IMR-90 (cell line): ENCODE data around the gene ENO3. TPM values are rescaled to one million over a fixed set of nuclear protein-coding genes. Genes with fewer than 3 reads are reported as not detected.

Source experiments
- ATAC-seq: fragments of 200-7000 bp; cut with Tn5 transposase; 2 replicates; pipeline ENCODE4 v1.9.1; 2020; ENCODE audit warnings: low read depth, mild to moderate bottlenecking, moderate library complexity
- BruUV-seq: library from RNA; stranded (reverse); fragments of 400-500 nt; replicated peaks from 2 replicates; lab custom pipeline; 2021; lab: Mats Ljungman, UMichigan
- CTCF ChIA-PET: fragments of 300-600 bp; formaldehyde crosslinking; extraction: SDS; loops from one replicate; lab custom pipeline; 2021; ENCODE audit warnings: antibody characterized with exemption; lab: Yijun Ruan, JAX
- POLR2A ChIA-PET: fragments of 300-600 bp; sonication (Branson Sonifier 250); formaldehyde crosslinking; loops from one replicate; lab custom pipeline; 2022; ENCODE audit warnings: antibody characterized with exemption; ENCODE audit not compliant: unreplicated experiment; lab: Charles Lee
- DNase-seq: peaks from one replicate; pipeline ENCODE4 v3.0.0; 2013
- H2AFZ ChIP-seq: replicated peaks from 2 replicates; pipeline ENCODE3; 2013; ENCODE audit warnings: low read length, mild to moderate bottlenecking; ENCODE audit not compliant: poor library complexity
- H2AK5ac ChIP-seq: 2 replicates; pipeline ENCODE4 v1.6.1; 2013; ENCODE audit warnings: low read depth, low read length, inconsistent platforms
- H2AK9ac ChIP-seq: replicated peaks from 2 replicates; pipeline ENCODE3; 2013; ENCODE audit warnings: mild to moderate bottlenecking, low read depth, low read length, moderate library complexity; ENCODE audit not compliant: poor library complexity
- H2BK120ac ChIP-seq: 2 replicates; pipeline ENCODE4 v1.6.1; 2013; ENCODE audit warnings: low read depth, low read length, inconsistent platforms
- H2BK15ac ChIP-seq: 3 replicates; pipeline ENCODE4 v1.6.1; 2013; ENCODE audit warnings: low read depth, low read length, inconsistent platforms
- H2BK20ac ChIP-seq: 2 replicates; pipeline ENCODE4 v1.6.1; 2013; ENCODE audit warnings: low read depth, mild to moderate bottlenecking, inconsistent platforms, low read length, moderate library complexity
- H2BK5ac ChIP-seq: 2 replicates; pipeline ENCODE4 v1.6.1; 2013; ENCODE audit warnings: mild to moderate bottlenecking, low read depth, low read length, inconsistent platforms; ENCODE audit not compliant: poor library complexity, severe bottlenecking
- H3K14ac ChIP-seq: replicated peaks from 2 replicates; pipeline ENCODE4 v1.6.1; 2013; ENCODE audit warnings: low read depth, low read length, inconsistent platforms
- H3K18ac ChIP-seq: 2 replicates; pipeline ENCODE4 v1.6.1; 2013; ENCODE audit warnings: low read depth, low read length, control low read depth
- H3K23ac ChIP-seq: 2 replicates; pipeline ENCODE4 v1.6.1; 2013; ENCODE audit warnings: low read depth, low read length, inconsistent platforms
- H3K27ac ChIP-seq: 2 replicates; pipeline ENCODE4 v1.5.1; 2013; ENCODE audit warnings: mild to moderate bottlenecking, control low read depth, low read length; ENCODE audit not compliant: insufficient read depth
- H3K27me3 ChIP-seq: 2 replicates; pipeline ENCODE4 v1.6.1; 2013; ENCODE audit warnings: low read length; ENCODE audit not compliant: control insufficient read depth, insufficient read depth
- H3K36me3 ChIP-seq: 2 replicates; pipeline ENCODE4 v1.6.1; 2013; ENCODE audit warnings: low read length, mixed read lengths; ENCODE audit not compliant: control insufficient read depth, insufficient read depth
- H3K4ac ChIP-seq: 2 replicates; pipeline ENCODE4 v1.6.1; 2013; ENCODE audit warnings: low read depth, low read length, inconsistent platforms
- H3K4me1 ChIP-seq: 2 replicates; pipeline ENCODE4 v1.6.1; 2013; ENCODE audit warnings: low read length, mixed read lengths; ENCODE audit not compliant: control insufficient read depth, insufficient read depth
- H3K4me2 ChIP-seq: 2 replicates; pipeline ENCODE4 v1.6.1; 2013; ENCODE audit warnings: low read depth, mild to moderate bottlenecking, control low read depth, low read length, moderate library complexity
- H3K4me3 ChIP-seq: 2 replicates; pipeline ENCODE4 v1.5.1; 2013; ENCODE audit warnings: low read depth, mild to moderate bottlenecking, control low read depth, low read length, moderate library complexity; ENCODE audit not compliant: insufficient read depth
- H3K56ac ChIP-seq: 2 replicates; pipeline ENCODE4 v1.6.1; 2013; ENCODE audit warnings: low read length, inconsistent platforms; ENCODE audit not compliant: insufficient read depth; ENCODE audit errors: extremely low read depth
- H3K79me1 ChIP-seq, 2 experiments: 2 replicates each; pipeline ENCODE4 v1.6.1; 2013; ENCODE audit warnings: low read length in 2 of 2, inconsistent platforms in 1 of 2, low read depth in 1 of 2
- H3K9ac ChIP-seq: 2 replicates; pipeline ENCODE4 v1.6.1; 2013; ENCODE audit warnings: low read depth, low read length, control low read depth
- H3K9me1 ChIP-seq: 2 replicates; pipeline ENCODE4 v1.6.1; 2013; ENCODE audit warnings: low read length, inconsistent platforms; ENCODE audit not compliant: insufficient read depth
- H3K9me3 ChIP-seq: 2 replicates; pipeline ENCODE4 v1.6.1; 2013; ENCODE audit warnings: low read length; ENCODE audit not compliant: control insufficient read depth, insufficient read depth
- H4K20me1 ChIP-seq: 2 replicates; pipeline ENCODE4 v1.6.1; 2013; ENCODE audit warnings: low read length, inconsistent platforms; ENCODE audit not compliant: insufficient read depth
- H4K5ac ChIP-seq: 2 replicates; pipeline ENCODE4 v1.6.1; 2013; ENCODE audit warnings: mild to moderate bottlenecking, low read depth, low read length, control low read depth
- H4K8ac ChIP-seq, 2 experiments: 2 replicates each; pipeline ENCODE4 v1.6.1; 2013; ENCODE audit warnings: low read depth in 2 of 2, low read length in 2 of 2, control low read depth in 1 of 2, inconsistent platforms in 1 of 2
- H4K91ac ChIP-seq: 2 replicates; pipeline ENCODE4 v1.6.1; 2013; ENCODE audit warnings: low read depth, low read length, inconsistent platforms; ENCODE audit not compliant: insufficient read depth
- BHLHE40 ChIP-seq: fragments of 150-350 bp; IDR thresholded peaks from 2 replicates; pipeline ENCODE4 v1.6.1; 2016; ENCODE audit warnings: mild to moderate bottlenecking, low read depth, low read length
- CEBPB ChIP-seq: IDR thresholded peaks from 2 replicates; pipeline ENCODE4 v1.6.1; 2012; ENCODE audit warnings: low read depth, low read length, improper control_type of control experiment
- CHD1 ChIP-seq: IDR thresholded peaks from 2 replicates; pipeline ENCODE4 v1.6.1; 2012; ENCODE audit warnings: low read depth, low read length, improper control_type of control experiment
- ELK1 ChIP-seq: fragments of 150-350 bp; IDR thresholded peaks from 2 replicates; pipeline ENCODE4 v1.6.1; 2016; ENCODE audit warnings: low read depth, mild to moderate bottlenecking, low read length, moderate library complexity, borderline replicate concordance
- MAZ ChIP-seq: IDR thresholded peaks from 2 replicates; pipeline ENCODE4 v1.6.1; 2012; ENCODE audit warnings: low read depth, mild to moderate bottlenecking, low read length, improper control_type of control experiment, moderate library complexity, borderline replicate concordance
- MXI1 ChIP-seq: IDR thresholded peaks from 2 replicates; pipeline ENCODE4 v1.6.1; 2012; ENCODE audit warnings: low read depth, mild to moderate bottlenecking, low read length, moderate library complexity, borderline replicate concordance
- RAD21 ChIP-seq: IDR thresholded peaks from 2 replicates; pipeline ENCODE4 v1.6.1; 2012; ENCODE audit warnings: low read length, improper control_type of control experiment
- RFX5 ChIP-seq: IDR thresholded peaks from 2 replicates; pipeline ENCODE4 v1.8.0; 2012; ENCODE audit warnings: low read depth, mild to moderate bottlenecking, low read length, moderate library complexity
- USF2 ChIP-seq: fragments of 150-350 bp; IDR thresholded peaks from 2 replicates; pipeline ENCODE4 v1.6.1; 2017; ENCODE audit warnings: mild to moderate bottlenecking, antibody characterized with exemption, low read length, low read depth
- WGBS, 2 experiments: methylation state at CpG; one replicate each; pipeline versions ENCODE4 v1.1.5 to v1.1.7; 2013; ENCODE audit warnings: missing lambda C conversion rate in 2 of 2; ENCODE audit not compliant: insufficient read length in 1 of 2; ENCODE audit errors: extremely low coverage in 2 of 2; 5-methylcytosine and 5-hydroxymethylcytosine counted together
- dilution Hi-C: fragments of 300-500 bp; cut with HindIII; formaldehyde crosslinking; loops from one replicate; pipeline ENCODE4 v1.14.3; 2018; ENCODE audit warnings: low sequenced_read_pairs; ENCODE audit not compliant: unreplicated experiment
- in situ Hi-C: fragments of 300-500 bp; cut with MboI; formaldehyde crosslinking; loops from 3 replicates; pipeline ENCODE4 v1.14.3; 2019; ENCODE audit warnings: low sequenced_read_pairs, inconsistent platforms, mixed read lengths
- intact Hi-C: fragments of 100-400 bp; cut with micrococcal nuclease; formaldehyde crosslinking; loops from 2 replicates; pipeline ENCODE4 v1.10.0; 2022
- polyA plus RNA-seq, 3 experiments: library from polyadenylated mRNA; depleted of rRNA; stranded (reverse); fragments of >200 nt; gene quantifications; 2 replicates each; pipeline ENCODE4 v1.2.3, GENCODE V29; 2012; ENCODE audit warnings: low replicate concordance in 1 of 3
- total RNA-seq: library from RNA; depleted of rRNA; stranded (reverse); fragments of >200 nt; gene quantifications from 2 replicates; pipeline ENCODE4 v1.2.3, GENCODE V29; 2012
- TF ChIP-seq, protein P1 (sequence below): conservative IDR thresholded peaks from 2 replicates; pipeline ENCODE4 v1.5.1; 2012; ENCODE audit warnings: mild to moderate bottlenecking, low read depth, low read length, improper control_type of control experiment

ENO3 gene
- total and polyA plus RNA-seq, 2 of the 4 experiments (the other 2 are of a cell fraction): 1.4 to 5.1 TPM

DNA sequence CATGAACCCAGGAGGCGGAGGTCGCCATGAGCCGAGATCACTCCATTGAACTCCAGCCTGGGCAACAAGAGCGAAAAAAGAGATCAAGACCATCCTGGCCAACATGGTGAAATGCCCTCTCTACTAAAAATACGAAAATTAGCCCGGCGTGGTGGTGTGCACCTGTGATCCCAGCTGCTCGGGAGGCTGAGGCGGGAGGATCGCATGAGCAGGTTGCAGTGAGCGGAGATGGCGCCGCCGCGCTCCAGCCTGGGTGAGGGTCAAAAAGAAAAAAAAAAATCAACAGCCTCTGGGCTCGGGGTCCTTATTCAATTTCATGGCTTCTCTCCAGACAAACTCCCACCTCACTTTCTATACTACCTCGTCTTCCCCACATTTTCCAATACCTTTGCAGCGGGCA, 22.0 kb upstream of the ENO3 start:
- intact Hi-C loops: no loop called here
- H3K23ac ChIP-seq: no peak overlapping the region
- in situ Hi-C loops: no loop called here
- H4K20me1 ChIP-seq: no peaks in the 10 kb centered on the region
- 95 to 100% methylated on average over 1 to 7 of the region's 18 CpGs for WGBS, 2 experiments
- ChIA-PET CTCF (no interaction called here), POLR2A (no interaction called here)
- no peak overlapping the region for H2BK120ac ChIP-seq
- H2BK20ac ChIP-seq: no peak overlapping the region
- H3K4me1 ChIP-seq: no peaks in the 10 kb centered on the region; the same call in 1 of the 2 replicates
- H2BK5ac ChIP-seq: no peak overlapping the region
- no peak overlapping the region for H3K56ac ChIP-seq
- no peak overlapping the region for H2BK15ac ChIP-seq
- H4K8ac ChIP-seq: no peak overlapping the region
- H3K14ac ChIP-seq: no peak overlapping the region
- peaks cover 5% of the 10 kb centered on the region; the same call in 1 of the 2 replicates for H3K9me1 ChIP-seq
- no peak overlapping the region for H3K4ac ChIP-seq
- no TSS peak for BruUV-seq
- H3K9ac ChIP-seq: no peak overlapping the region
- no peak overlapping the region for H2AK9ac ChIP-seq
- dilution Hi-C loops: no loop called here
- no peak overlapping the region for H4K91ac ChIP-seq
- TF ChIP-seq CHD1 (no peak), MAZ (no peak), MXI1 (no peak), RFX5 (no peak), BHLHE40 (no peak), USF2 (no peak), ELK1 (no peak), RAD21 (no peak), CEBPB (no peak)
- TF ChIP-seq, protein P1, sequence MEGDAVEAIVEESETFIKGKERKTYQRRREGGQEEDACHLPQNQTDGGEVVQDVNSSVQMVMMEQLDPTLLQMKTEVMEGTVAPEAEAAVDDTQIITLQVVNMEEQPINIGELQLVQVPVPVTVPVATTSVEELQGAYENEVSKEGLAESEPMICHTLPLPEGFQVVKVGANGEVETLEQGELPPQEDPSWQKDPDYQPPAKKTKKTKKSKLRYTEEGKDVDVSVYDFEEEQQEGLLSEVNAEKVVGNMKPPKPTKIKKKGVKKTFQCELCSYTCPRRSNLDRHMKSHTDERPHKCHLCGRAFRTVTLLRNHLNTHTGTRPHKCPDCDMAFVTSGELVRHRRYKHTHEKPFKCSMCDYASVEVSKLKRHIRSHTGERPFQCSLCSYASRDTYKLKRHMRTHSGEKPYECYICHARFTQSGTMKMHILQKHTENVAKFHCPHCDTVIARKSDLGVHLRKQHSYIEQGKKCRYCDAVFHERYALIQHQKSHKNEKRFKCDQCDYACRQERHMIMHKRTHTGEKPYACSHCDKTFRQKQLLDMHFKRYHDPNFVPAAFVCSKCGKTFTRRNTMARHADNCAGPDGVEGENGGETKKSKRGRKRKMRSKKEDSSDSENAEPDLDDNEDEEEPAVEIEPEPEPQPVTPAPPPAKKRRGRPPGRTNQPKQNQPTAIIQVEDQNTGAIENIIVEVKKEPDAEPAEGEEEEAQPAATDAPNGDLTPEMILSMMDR: no peak
- H3K4me3 ChIP-seq: no peak overlapping the region
- no peaks in the 10 kb centered on the region for H3K79me1 ChIP-seq
- no peak overlapping the region for H3K18ac ChIP-seq
- H3K9me3 ChIP-seq: no peaks in the 10 kb centered on the region
- no peak overlapping the region for H3K27ac ChIP-seq
- no peak overlapping the region for H4K5ac ChIP-seq
- no peak overlapping the region for H2AK5ac ChIP-seq
- no peak overlapping the region for H2AFZ ChIP-seq
- no peak for ATAC-seq
- DNase-seq: no peak
- H3K36me3 ChIP-seq: peaks cover 1% of the 10 kb centered on the region; the same call in 1 of the 2 replicates
- no peaks in the 10 kb centered on the region for H3K27me3 ChIP-seq
- H3K4me2 ChIP-seq: no peak overlapping the region
